Fibroblast of skin of abdomen (primary cell): ENCODE measurements around the gene PLSCR3. TPM values are rescaled to one million over a fixed set of nuclear protein-coding genes. Genes with fewer than 3 reads are reported as not detected.

Experiments used
- DNase-seq: peaks from one replicate; pipeline ENCODE4 v3.0.0-alpha.2; 2013
- polyA plus RNA-seq, 2 experiments: library from polyadenylated mRNA; unstranded; fragments of 120-200 nt; gene quantifications; one replicate each; pipeline ENCODE4 v1.2.1, GENCODE V29; 2013; ENCODE audit not compliant: insufficient read length in 2 of 2

PLSCR3 gene
- polyA plus RNA-seq (2013, experiment 1 of 2; ENCODE audit: insufficient read length), result 90.5 TPM
- 93.5 TPM for polyA plus RNA-seq (2013, experiment 2 of 2; ENCODE audit: insufficient read length)

- DNase-seq, result peak; percentile 84
Observed at GRCh38 chr17:7394452-7395191, at the start of gene PLSCR3. PLSCR3 (minus strand) TSS chr17:7394525; CDS start chr17:7394110, 415 bp downstream.

GRCh38 chr17:7443499-7444485, 49.5 kb upstream of the PLSCR3 start:
- peak; percentile 53 for DNase-seq

GRCh38 chr17:7442142-7442541, 47.8 kb upstream of the PLSCR3 start:
- DNase-seq, result no peak

GRCh38 chr17:7441266-7441665, 46.9 kb upstream of the PLSCR3 start:
- peak; percentile 43 for DNase-seq

GRCh38 chr17:7440834-7441195, 46.5 kb upstream of the PLSCR3 start:
- DNase-seq, result peak; percentile 63

- peak; percentile 48 for DNase-seq
Observed at GRCh38 chr17:7440113-7440833, 45.9 kb upstream of the PLSCR3 start.

- DNase-seq, result no peak
Observed at GRCh38 chr17:7439462-7440112, 45.3 kb upstream of the PLSCR3 start, which contains the start of gene FGF11. FGF11 (plus strand) TSS chr17:7439512; CDS start chr17:7439621, 109 bp downstream.

- no peak for DNase-seq
Observed at GRCh38 chr17:7438656-7439460, 44.5 kb upstream of the PLSCR3 start.

GRCh38 chr17:7437950-7438614, 43.8 kb upstream of the PLSCR3 start:
- peak; percentile 17 for DNase-seq

GRCh38 chr17:7437369-7437863, 43.1 kb upstream of the PLSCR3 start:
- no peak for DNase-seq

GRCh38 chr17:7436556-7437368, 42.4 kb upstream of the PLSCR3 start:
- peak; percentile 65 for DNase-seq

GRCh38 chr17:7435676-7436555, 41.6 kb upstream of the PLSCR3 start:
- DNase-seq, result peak; percentile 11

- DNase-seq, result no peak
Observed at GRCh38 chr17:7432296-7432695, 38.0 kb upstream of the PLSCR3 start.

- peak; percentile 20 for DNase-seq
Observed at GRCh38 chr17:7431231-7431630, 36.9 kb upstream of the PLSCR3 start.

GRCh38 chr17:7429722-7430121, 35.4 kb upstream of the PLSCR3 start:
- no peak for DNase-seq

- no peak for DNase-seq
Observed at GRCh38 chr17:7428557-7428956, 34.2 kb upstream of the PLSCR3 start, which contains the start of gene SPEM3. SPEM3 (plus strand) TSS chr17:7428857; CDS start chr17:7428903, 46 bp downstream.

GRCh38 chr17:7427549-7427948, 33.2 kb upstream of the PLSCR3 start:
- no peak for DNase-seq

- DNase-seq, result no peak
Observed at GRCh38 chr17:7426896-7427489, 32.7 kb upstream of the PLSCR3 start.
